A549 treated with Hydrocortisone at 1 μM for 4 hours (cell line): ENCODE results near the gene PRR32. TPM values are rescaled to one million over a fixed set of nuclear protein-coding genes. Genes with fewer than 3 reads are reported as not detected.

Experiments
- total RNA-seq: library from RNA; stranded (reverse); fragments of 200-300 nt; extraction: Qiagen RNA extraction; gene quantifications from 5 replicates; pipeline ENCODE4 v1.2.3, GENCODE V29; 2022

PRR32 gene
- not detected in 5 replicates for total RNA-seq

GRCh38 chrX:126819429-126819828, at the start of gene PRR32:
Gene PRR32, plus strand, starts transcription at chrX:126819729. Its CDS starts 115 bp downstream, at chrX:126819844.

